GM12878 (cell line): ENCODE results near the gene TESK2. TPM values are rescaled to one million over a fixed set of nuclear protein-coding genes. Genes with fewer than 3 reads are reported as not detected.

Source experiments
- ATAC-seq: fragments of 200-7000 bp; cut with Tn5 transposase; 3 replicates; pipeline ENCODE4 v1.9.1; 2020; ENCODE audit warnings: mild to moderate bottlenecking, moderate library complexity
- BruUV-seq: library from RNA; stranded (reverse); fragments of 400-500 nt; replicated peaks from 2 replicates; lab custom pipeline; 2021; lab: Mats Ljungman, UMichigan
- CTCF ChIA-PET: fragments of 300-600 bp; sonication (Branson Sonifier 250); formaldehyde crosslinking; extraction: SDS; loops from one replicate; lab custom pipeline; 2021; ENCODE audit warnings: inconsistent platforms; lab: Yijun Ruan, JAX
- POLR2A ChIA-PET: fragments of 350-600 bp; formaldehyde crosslinking; extraction: SDS; loops from one replicate; lab custom pipeline; 2021; ENCODE audit warnings: inconsistent platforms; lab: Charles Lee
- RAD21 ChIA-PET: fragments of 300-600 bp; sonication (Branson Sonifier 250); formaldehyde crosslinking; loops from one replicate; lab custom pipeline; 2023; ENCODE audit warnings: antibody characterized with exemption; ENCODE audit not compliant: unreplicated experiment; lab: Charles Lee
- SMC1A ChIA-PET: fragments of 300-600 bp; sonication (Branson Sonifier 250); formaldehyde crosslinking; loops from one replicate; lab custom pipeline; 2023; ENCODE audit not compliant: unreplicated experiment, uncharacterized antibody; lab: Charles Lee
- DNase-seq: peaks from one replicate; pipeline ENCODE4 v3.0.0-alpha.2; 2011; ENCODE audit warnings: low read depth, low spot score
- FAIRE-seq: peaks from 3 replicates; lab custom pipeline; 2011; peaks lifted over from hg19 to GRCh38; lab: Jason Lieb, UNC
- H2AFZ ChIP-seq: 2 replicates; pipeline ENCODE4 v1.6.0; 2011; ENCODE audit warnings: low read depth, low read length, control low read depth; ENCODE audit not compliant: control insufficient read depth
- H3K27ac ChIP-seq: 2 replicates; pipeline ENCODE4 v1.5.1; 2011; ENCODE audit warnings: control low read depth; ENCODE audit not compliant: control insufficient read depth, insufficient read depth
- H3K27me3 ChIP-seq, 2 experiments: replicated peaks in 1 of 2; 2 replicates each; pipeline versions ENCODE4 v1.6.0 to v1.6.1; 2011; ENCODE audit warnings: low read length in 1 of 2; ENCODE audit not compliant: control insufficient read depth in 2 of 2, insufficient read depth in 2 of 2
- H3K36me3 ChIP-seq, 2 experiments: 2 replicates each; pipeline ENCODE4 v1.5.1; 2011; ENCODE audit warnings: low read length in 1 of 2; ENCODE audit not compliant: control insufficient read depth in 2 of 2, insufficient read depth in 2 of 2
- H3K4me1 ChIP-seq: 2 replicates; pipeline ENCODE4 v1.6.1; 2011; ENCODE audit warnings: mild to moderate bottlenecking, low read length, moderate library complexity, mixed read lengths; ENCODE audit not compliant: control insufficient read depth, insufficient read depth
- H3K4me2 ChIP-seq: 2 replicates; pipeline ENCODE4 v1.6.0; 2011; ENCODE audit warnings: control low read depth; ENCODE audit not compliant: control insufficient read depth, insufficient read depth
- H3K4me3 ChIP-seq: fragments of 200-600 bp; sonication (generic); 2 replicates; pipeline ENCODE4 v1.5.1; 2016
- H3K79me2 ChIP-seq: 2 replicates; pipeline ENCODE4 v1.6.0; 2011; ENCODE audit warnings: low read length; ENCODE audit not compliant: control insufficient read depth, insufficient read depth
- H3K9ac ChIP-seq: 2 replicates; pipeline ENCODE4 v1.8.0; 2011; ENCODE audit warnings: low read length, control low read depth, mixed read lengths; ENCODE audit not compliant: control insufficient read depth, insufficient read depth
- H3K9me3 ChIP-seq: replicated peaks from 3 replicates; pipeline ENCODE4 v1.5.1; 2011; ENCODE audit warnings: mild to moderate bottlenecking, low read length; ENCODE audit not compliant: control insufficient read depth, insufficient read depth
- H4K20me1 ChIP-seq: 2 replicates; pipeline ENCODE4 v1.6.0; 2011; ENCODE audit not compliant: control insufficient read depth, insufficient read depth
- HDGF ChIP-seq: fragments of 450-650 bp; IDR thresholded peaks from 2 replicates; pipeline ENCODE4 v1.6.1; 2016; ENCODE audit warnings: antibody characterized with exemption
- SMAD5 ChIP-seq: IDR thresholded peaks from 2 replicates; pipeline ENCODE4 v1.6.1; 2016; ENCODE audit warnings: antibody characterized with exemption, low read depth
- ZNF384 ChIP-seq: IDR thresholded peaks from 2 replicates; pipeline ENCODE4 v1.6.1; 2012; ENCODE audit warnings: low read depth, mild to moderate bottlenecking, low read length, improper control_type of control experiment, borderline replicate concordance
- WGBS: methylation state at CpG from one replicate; pipeline ENCODE4 v1.1.6; 2016; ENCODE audit warnings: low lambda C conversion rate; ENCODE audit not compliant: insufficient replicate concordance, insufficient coverage; ENCODE audit errors: missing lambda C conversion rate; 5-methylcytosine and 5-hydroxymethylcytosine counted together
- in situ Hi-C: fragments of 300-500 bp; cut with MboI; formaldehyde crosslinking; loops from 9 replicates; pipeline ENCODE4 v1.14.3; 2018; ENCODE audit warnings: mixed read lengths
- intact Hi-C: fragments of 100-400 bp; cut with micrococcal nuclease; formaldehyde crosslinking; loops from one replicate; pipeline ENCODE4 v1.14.2; 2022; ENCODE audit not compliant: unreplicated experiment
- polyA plus RNA-seq, 11 experiments: library from polyadenylated mRNA; depleted of rRNA in 4 of 11; unstranded in 6 of 11; stranded (reverse) in 5 of 11; fragments of >200 nt; fragmentation: Nextera tagmentation in 4 of 11; fragmentation: Illumina TruSeq in 1 of 11; extraction: Ambion mirVana in 4 of 11; extraction: Trizol in 1 of 11; gene quantifications; 1 replicate in 1 of 11; 2 replicates in 10 of 11; pipeline versions ENCODE4 v1.2.1 to v1.2.3, GENCODE V29; 2011 to 2016; ENCODE audit warnings: inconsistent platforms in 2 of 11, missing spikeins in 2 of 11, low read depth in 1 of 11
- total RNA-seq, 4 experiments: library from RNA; depleted of rRNA in 3 of 4; stranded (reverse); fragments of >200 nt in 3 of 4; fragmentation: Illumina TruSeq in 1 of 4; extraction: Trizol in 1 of 4; gene quantifications; 2 replicates each; pipeline versions ENCODE4 v1.2.1 to v1.2.3, GENCODE V29; 2013 to 2021
- TF ChIP-seq, protein P1 (sequence below): fragments of 450-650 bp; IDR thresholded peaks from 2 replicates; pipeline ENCODE4 v1.6.1; 2016; ENCODE audit warnings: mild to moderate bottlenecking, moderate library complexity, borderline replicate concordance

The TESK2 gene
- total and polyA plus RNA-seq, 10 of the 15 experiments (the other 5 are each of a cell fraction or from before 2014, with no cell fraction given): 2.2 to 10.0 (median 5.7) TPM

DNA sequence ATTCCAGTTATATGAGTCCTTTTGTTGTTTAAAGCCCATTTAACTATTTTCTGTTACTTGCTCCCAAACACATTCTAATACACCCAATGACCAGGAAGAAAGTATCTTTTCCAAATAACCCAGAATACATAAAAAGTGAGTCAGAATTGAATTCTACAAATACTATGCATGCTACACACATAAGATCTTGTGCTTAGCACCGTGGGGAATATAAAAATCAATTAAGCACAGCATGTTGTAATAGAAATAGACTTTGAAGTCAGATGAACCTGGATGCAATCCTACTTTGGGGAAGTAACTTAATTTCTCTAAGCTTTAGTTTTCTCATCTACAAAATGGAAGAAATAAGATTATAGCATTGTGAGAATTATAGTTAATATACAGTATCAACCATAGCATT, 110.2 kb downstream of the TESK2 start:
- FAIRE-seq (no peak), DNase-seq (no peak), ATAC-seq (no peak)
- intact Hi-C loops: no loop called here
- no peaks in the 10 kb centered on the region; the same call in 2 of the 3 replicates for H3K9me3 ChIP-seq
- BruUV-seq: no TSS peak
- no peak overlapping the region for H2AFZ ChIP-seq
- no peaks in the 10 kb centered on the region for H4K20me1 ChIP-seq
- no peaks in the 10 kb centered on the region for H3K36me3 ChIP-seq
- TF ChIP-seq, protein P1, sequence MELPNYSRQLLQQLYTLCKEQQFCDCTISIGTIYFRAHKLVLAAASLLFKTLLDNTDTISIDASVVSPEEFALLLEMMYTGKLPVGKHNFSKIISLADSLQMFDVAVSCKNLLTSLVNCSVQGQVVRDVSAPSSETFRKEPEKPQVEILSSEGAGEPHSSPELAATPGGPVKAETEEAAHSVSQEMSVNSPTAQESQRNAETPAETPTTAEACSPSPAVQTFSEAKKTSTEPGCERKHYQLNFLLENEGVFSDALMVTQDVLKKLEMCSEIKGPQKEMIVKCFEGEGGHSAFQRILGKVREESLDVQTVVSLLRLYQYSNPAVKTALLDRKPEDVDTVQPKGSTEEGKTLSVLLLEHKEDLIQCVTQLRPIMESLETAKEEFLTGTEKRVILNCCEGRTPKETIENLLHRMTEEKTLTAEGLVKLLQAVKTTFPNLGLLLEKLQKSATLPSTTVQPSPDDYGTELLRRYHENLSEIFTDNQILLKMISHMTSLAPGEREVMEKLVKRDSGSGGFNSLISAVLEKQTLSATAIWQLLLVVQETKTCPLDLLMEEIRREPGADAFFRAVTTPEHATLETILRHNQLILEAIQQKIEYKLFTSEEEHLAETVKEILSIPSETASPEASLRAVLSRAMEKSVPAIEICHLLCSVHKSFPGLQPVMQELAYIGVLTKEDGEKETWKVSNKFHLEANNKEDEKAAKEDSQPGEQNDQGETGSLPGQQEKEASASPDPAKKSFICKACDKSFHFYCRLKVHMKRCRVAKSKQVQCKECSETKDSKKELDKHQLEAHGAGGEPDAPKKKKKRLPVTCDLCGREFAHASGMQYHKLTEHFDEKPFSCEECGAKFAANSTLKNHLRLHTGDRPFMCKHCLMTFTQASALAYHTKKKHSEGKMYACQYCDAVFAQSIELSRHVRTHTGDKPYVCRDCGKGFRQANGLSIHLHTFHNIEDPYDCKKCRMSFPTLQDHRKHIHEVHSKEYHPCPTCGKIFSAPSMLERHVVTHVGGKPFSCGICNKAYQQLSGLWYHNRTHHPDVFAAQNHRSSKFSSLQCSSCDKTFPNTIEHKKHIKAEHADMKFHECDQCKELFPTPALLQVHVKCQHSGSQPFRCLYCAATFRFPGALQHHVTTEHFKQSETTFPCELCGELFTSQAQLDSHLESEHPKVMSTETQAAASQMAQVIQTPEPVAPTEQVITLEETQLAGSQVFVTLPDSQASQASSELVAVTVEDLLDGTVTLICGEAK: no peak
- TF ChIP-seq ZNF384 (no peak), SMAD5 (no peak), HDGF (no peak)
- no peak overlapping the region for H3K4me2 ChIP-seq
- no peaks in the 10 kb centered on the region for H3K27me3 ChIP-seq
- in situ Hi-C loops: no loop called here
- ChIA-PET POLR2A (no interaction called here), RAD21 (no interaction called here), SMC1A (no interaction called here), CTCF (no interaction called here)
- no peak overlapping the region for H3K27ac ChIP-seq
- H3K79me2 ChIP-seq: no peaks in the 10 kb centered on the region
- WGBS: 44% methylated on average over 1 of the region's 1 CpG
- H3K4me1 ChIP-seq: peaks cover 11% of the 10 kb centered on the region
- H3K4me3 ChIP-seq: no peak overlapping the region
- H3K9ac ChIP-seq: no peak overlapping the region
